Mesenchymal stem cell (in vitro differentiated cells and primary cell): Measurements from ENCODE around the gene AOPEP.

Experiments
- DNase-seq: peaks from one replicate; pipeline ENCODE4 v3.0.0-alpha.2; 2013
- H2AFZ ChIP-seq: one replicate; pipeline ENCODE4 v1.6.1; 2013; ENCODE audit warnings: low read depth, mild to moderate bottlenecking, control low read depth, inconsistent platforms, low read length, moderate library complexity
- H2AK5ac ChIP-seq: 2 replicates; pipeline ENCODE4 v1.6.1; 2013; ENCODE audit warnings: low read length, moderate library complexity, mild to moderate bottlenecking, inconsistent platforms; ENCODE audit not compliant: severe bottlenecking
- H2BK120ac ChIP-seq: one replicate; pipeline ENCODE4 v1.6.1; 2013; ENCODE audit warnings: low read depth, mild to moderate bottlenecking, inconsistent platforms, low read length, moderate library complexity
- H2BK12ac ChIP-seq, 2 experiments: one replicate each; pipeline ENCODE4 v1.6.1; 2013; ENCODE audit warnings: inconsistent platforms in 2 of 2, low read length in 2 of 2, mild to moderate bottlenecking in 2 of 2, moderate library complexity in 2 of 2, control low read depth in 1 of 2
- H2BK15ac ChIP-seq: one replicate; pipeline ENCODE4 v1.6.1; 2013; ENCODE audit warnings: mild to moderate bottlenecking, low read depth, inconsistent platforms; ENCODE audit not compliant: poor library complexity, severe bottlenecking
- H2BK5ac ChIP-seq: 2 replicates; pipeline ENCODE4 v1.6.1; 2013; ENCODE audit warnings: low read depth, mild to moderate bottlenecking, low read length, control low read depth, inconsistent platforms; ENCODE audit not compliant: poor library complexity, severe bottlenecking
- H3K14ac ChIP-seq, 2 experiments: one replicate each; pipeline ENCODE4 v1.6.1; 2013; ENCODE audit warnings: inconsistent platforms in 2 of 2, low read length in 2 of 2, control low read depth in 1 of 2, mild to moderate bottlenecking in 1 of 2, moderate library complexity in 1 of 2
- H3K18ac ChIP-seq, 2 experiments: one replicate each; pipeline ENCODE4 v1.6.1; 2013; ENCODE audit warnings: inconsistent platforms in 2 of 2, low read length in 2 of 2, control low read depth in 1 of 2, low read depth in 1 of 2, mild to moderate bottlenecking in 1 of 2
- H3K23ac ChIP-seq, 2 experiments: one replicate each; pipeline ENCODE4 v1.6.1; 2013; ENCODE audit warnings: inconsistent platforms in 2 of 2, low read length in 2 of 2, mild to moderate bottlenecking in 2 of 2, moderate library complexity in 2 of 2, control low read depth in 1 of 2
- H3K27ac ChIP-seq: 2 replicates; pipeline ENCODE4 v1.5.1; 2013; ENCODE audit warnings: mild to moderate bottlenecking, moderate library complexity, low read length, control low read depth, inconsistent platforms; ENCODE audit not compliant: poor library complexity, severe bottlenecking
- H3K27me3 ChIP-seq, 2 experiments: 2 replicates each; pipeline versions ENCODE4 v1.6.1 to v1.7.0; 2013; ENCODE audit warnings: low read length in 2 of 2, mild to moderate bottlenecking in 2 of 2, moderate library complexity in 2 of 2, control low read depth in 1 of 2, inconsistent platforms in 1 of 2; ENCODE audit not compliant: control insufficient read depth in 1 of 2, insufficient read depth in 1 of 2
- H3K36me3 ChIP-seq, 2 experiments: 2 replicates each; pipeline versions ENCODE4 v1.6.1 to v1.7.0; 2013; ENCODE audit warnings: low read length in 2 of 2, control low read depth in 1 of 2, inconsistent platforms in 1 of 2, low read depth in 1 of 2, mild to moderate bottlenecking in 1 of 2; ENCODE audit not compliant: insufficient read depth in 2 of 2, control insufficient read depth in 1 of 2
- H3K4ac ChIP-seq, 2 experiments: one replicate each; pipeline ENCODE4 v1.6.1; 2013; ENCODE audit warnings: inconsistent platforms in 2 of 2, low read length in 2 of 2, mild to moderate bottlenecking in 2 of 2, moderate library complexity in 2 of 2, control low read depth in 1 of 2, low read depth in 1 of 2
- H3K4me1 ChIP-seq: 2 replicates; pipeline ENCODE4 v1.6.1; 2013; ENCODE audit warnings: low read depth, low read length, control low read depth; ENCODE audit not compliant: control insufficient read depth, insufficient read depth
- H3K4me2 ChIP-seq: 2 replicates; pipeline ENCODE4 v1.6.1; 2013; ENCODE audit warnings: low read length, mild to moderate bottlenecking, inconsistent platforms; ENCODE audit not compliant: poor library complexity, severe bottlenecking
- H3K4me3 ChIP-seq, 2 experiments: 2 replicates each; pipeline versions ENCODE4 v1.5.1 to v1.7.0; 2013; ENCODE audit warnings: low read length in 2 of 2, mild to moderate bottlenecking in 2 of 2, control low read depth in 1 of 2, low read depth in 1 of 2; ENCODE audit not compliant: insufficient read depth in 1 of 2
- H3K79me1 ChIP-seq: replicated peaks from 2 replicates; pipeline ENCODE4 v1.6.1; 2013; ENCODE audit warnings: mild to moderate bottlenecking, control low read depth, low read length, inconsistent platforms; ENCODE audit not compliant: poor library complexity, severe bottlenecking
- H3K9ac ChIP-seq: 2 replicates; pipeline ENCODE4 v1.7.0; 2013; ENCODE audit warnings: mild to moderate bottlenecking, low read length, moderate library complexity
- H3K9me3 ChIP-seq: 2 replicates; pipeline ENCODE4 v1.7.0; 2013; ENCODE audit warnings: mild to moderate bottlenecking, low read length; ENCODE audit not compliant: control insufficient read depth
- H4K8ac ChIP-seq: one replicate; pipeline ENCODE4 v1.6.1; 2013; ENCODE audit warnings: inconsistent platforms, mild to moderate bottlenecking, low read length, moderate library complexity
- H4K91ac ChIP-seq: one replicate; pipeline ENCODE4 v1.6.1; 2013; ENCODE audit warnings: mild to moderate bottlenecking, low read length, inconsistent platforms
- WGBS: methylation state at CpG from one replicate; pipeline ENCODE4 v1.1.7; 2013; ENCODE audit warnings: mixed read lengths; 5-methylcytosine and 5-hydroxymethylcytosine counted together

Gene AOPEP

GRCh38 chr9:94779031-94779430, 52.5 kb downstream of the AOPEP start:
- H3K9me3 ChIP-seq, result no peaks in the 10 kb centered on the region
- no peak overlapping the region for H3K18ac ChIP-seq
- peaks cover 11% of the 10 kb centered on the region for H3K79me1 ChIP-seq
- no peak overlapping the region for H3K4me3 ChIP-seq
- H2AK5ac ChIP-seq, result no peak overlapping the region
- H4K91ac ChIP-seq, result no peak overlapping the region
- no peak overlapping the region for H3K9ac ChIP-seq
- H2BK15ac ChIP-seq, result no peak overlapping the region
- no peak for DNase-seq
- WGBS, result 100% methylated on average over 2 of the region's 2 CpGs
- no peak overlapping the region for H2BK5ac ChIP-seq
- H4K8ac ChIP-seq, result no peak overlapping the region
- no peak overlapping the region for H3K27ac ChIP-seq
- H3K14ac ChIP-seq, result no peak overlapping the region
- no peak overlapping the region for H3K4ac ChIP-seq
- H3K23ac ChIP-seq, result no peak overlapping the region
- no peaks in the 10 kb centered on the region for H3K36me3 ChIP-seq
- H2AFZ ChIP-seq, result no peak overlapping the region
- H3K4me1 ChIP-seq, result peaks cover 4% of the 10 kb centered on the region
- no peak overlapping the region for H2BK12ac ChIP-seq
- H2BK120ac ChIP-seq, result no peak overlapping the region
- no peak overlapping the region for H3K4me2 ChIP-seq
- H3K27me3 ChIP-seq, result no peaks in the 10 kb centered on the region

DNA sequence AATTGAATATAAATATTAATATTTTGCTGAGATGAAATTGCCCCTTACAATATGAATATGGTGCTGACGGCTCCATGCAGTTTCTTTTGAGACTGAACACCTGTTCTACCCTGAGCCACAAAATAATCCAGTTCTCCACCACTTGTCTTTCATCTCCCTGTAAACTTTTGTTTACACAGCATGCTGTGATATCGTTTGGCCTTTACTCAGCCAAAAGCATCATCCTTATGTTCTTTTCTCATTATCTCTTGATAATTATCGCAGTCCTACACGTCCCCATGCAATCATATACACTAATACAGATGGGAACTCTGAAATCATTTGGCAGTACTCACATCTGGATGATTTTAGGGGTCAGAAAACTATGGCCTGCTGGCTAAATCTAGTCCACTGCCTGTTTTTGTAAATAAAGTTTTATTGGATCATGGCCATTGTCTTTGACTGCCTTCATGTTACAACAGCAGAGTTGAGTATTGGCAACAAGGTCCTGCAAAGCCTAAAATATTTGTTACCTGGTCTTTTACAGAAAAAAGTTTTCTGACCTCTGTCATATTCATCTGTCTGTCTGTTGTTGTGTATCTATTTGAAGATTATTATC, 53.3 kb downstream of the AOPEP start:
- no peak overlapping the region for H3K27ac ChIP-seq

GRCh38 chr9:94780516-94780950, 54.0 kb downstream of the AOPEP start:
- no peak overlapping the region for H4K91ac ChIP-seq
- H3K4ac ChIP-seq, result no peak overlapping the region
- no peak overlapping the region for H3K23ac ChIP-seq
- no peak overlapping the region for H2AFZ ChIP-seq
- peak overlapping the region; percentile 9 for H2AK5ac ChIP-seq
- H2BK15ac ChIP-seq, result no peak overlapping the region
- H3K4me3 ChIP-seq, result no peak overlapping the region
- no peak overlapping the region for H2BK120ac ChIP-seq
- no peak overlapping the region for H2BK5ac ChIP-seq
- H3K27ac ChIP-seq, result no peak overlapping the region
- H3K27me3 ChIP-seq, result no peaks in the 10 kb centered on the region
- no peak overlapping the region for H4K8ac ChIP-seq
- H3K4me1 ChIP-seq, result peaks cover 4% of the 10 kb centered on the region
- H2BK12ac ChIP-seq, result no peak overlapping the region
- no peak overlapping the region for H3K4me2 ChIP-seq
- H3K79me1 ChIP-seq, result peaks cover 11% of the 10 kb centered on the region
- peak overlapping the region in 1 of 2 experiments; percentile 11 for H3K18ac ChIP-seq
- WGBS, result 72% methylated on average over 5 of the region's 5 CpGs
- no peaks in the 10 kb centered on the region for H3K36me3 ChIP-seq
- no peak overlapping the region for H3K14ac ChIP-seq
- no peak for DNase-seq
- H3K9me3 ChIP-seq, result no peaks in the 10 kb centered on the region
- no peak overlapping the region for H3K9ac ChIP-seq

More for the DNA sequence above, 53.3 kb downstream of the AOPEP start:
- Histone ChIP-seq H2BK120ac (no peak overlapping the region), H3K23ac (no peak overlapping the region), H3K14ac (no peak overlapping the region), H3K4me2 (no peak overlapping the region), H2BK5ac (no peak overlapping the region), H3K9ac (no peak overlapping the region), H3K4me3 (no peak overlapping the region), H3K27me3 (no peaks in the 10 kb centered on the region), H3K79me1 (peaks cover 11% of the 10 kb centered on the region), H4K8ac (no peak overlapping the region), H4K91ac (no peak overlapping the region), H3K9me3 (no peaks in the 10 kb centered on the region), H3K4ac (no peak overlapping the region), H2AK5ac (no peak overlapping the region), H2BK12ac (no peak overlapping the region), H2BK15ac (no peak overlapping the region), H2AFZ (no peak overlapping the region), H3K36me3 (no peaks in the 10 kb centered on the region), H3K18ac (no peak overlapping the region), H3K4me1 (peaks cover 4% of the 10 kb centered on the region)
- DNase-seq, result no peak
- 91% methylated on average over 4 of the region's 4 CpGs for WGBS

DNA sequence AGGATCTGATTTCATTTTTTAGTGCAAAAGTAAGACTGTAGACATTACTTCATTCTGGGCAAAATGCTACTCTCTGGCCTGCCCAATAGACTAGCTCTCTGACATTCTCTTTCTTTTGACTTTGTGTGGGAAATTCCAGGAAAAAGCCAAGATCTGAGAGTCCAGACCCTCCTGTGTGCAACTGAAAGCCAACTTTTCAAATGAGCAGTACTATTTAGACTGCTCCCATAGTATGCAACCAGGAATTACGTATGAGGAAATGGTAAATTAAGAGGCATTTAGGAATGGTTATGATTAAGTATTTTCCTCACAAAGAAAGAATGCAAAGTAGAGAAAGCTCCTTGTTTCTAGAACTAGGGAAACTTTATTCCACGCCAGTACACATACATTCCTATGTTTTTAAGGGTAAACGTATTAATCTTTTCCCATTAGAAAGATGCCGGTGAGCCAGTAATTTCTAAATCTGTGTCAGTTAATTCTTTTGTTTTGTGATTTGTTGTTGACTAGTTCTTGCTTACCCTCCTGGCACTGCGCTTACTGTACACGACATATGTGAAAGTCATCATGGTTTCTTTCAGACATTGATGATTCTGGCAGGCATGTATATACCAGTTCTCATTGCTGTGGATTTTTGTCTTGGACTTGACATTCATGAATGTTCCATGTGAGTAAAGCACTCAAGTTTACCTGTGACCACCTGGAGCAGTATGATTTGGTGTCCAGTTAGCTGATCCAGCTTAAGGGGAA, 56.0 kb downstream of the AOPEP start:
- no peak for DNase-seq
- Histone ChIP-seq H3K18ac (no peak overlapping the region), H3K79me1 (peaks cover 13% of the 10 kb centered on the region), H3K23ac (no peak overlapping the region), H3K4me1 (peaks cover 4% of the 10 kb centered on the region), H3K4me3 (no peak overlapping the region), H3K4ac (peak overlapping the region in 1 of 2 experiments; percentile 10), H3K27me3 (no peaks in the 10 kb centered on the region), H3K27ac (no peak overlapping the region), H2AK5ac (peak overlapping the region; percentile 69), H2BK12ac (peak overlapping the region; percentile 40 to 66), H2BK15ac (no peak overlapping the region), H3K9ac (peak overlapping the region; percentile 39), H3K14ac (no peak overlapping the region), H2AFZ (no peak overlapping the region), H4K91ac (no peak overlapping the region), H3K36me3 (no peaks in the 10 kb centered on the region), H2BK5ac (no peak overlapping the region), H2BK120ac (no peak overlapping the region), H3K9me3 (no peaks in the 10 kb centered on the region), H3K4me2 (no peak overlapping the region), H4K8ac (peak overlapping the region; percentile 57)
- 92% methylated on average over 4 of the region's 6 CpGs for WGBS
